ENCODE results near the gene PLPP4. TPM values are rescaled to one million over a fixed set of nuclear protein-coding genes. Genes with fewer than 3 reads are reported as not detected.

Gene PLPP4
- total RNA-seq, 4 donors from 2014 or later, result 0.54 to 2.7 TPM; not detected in 2

DNA sequence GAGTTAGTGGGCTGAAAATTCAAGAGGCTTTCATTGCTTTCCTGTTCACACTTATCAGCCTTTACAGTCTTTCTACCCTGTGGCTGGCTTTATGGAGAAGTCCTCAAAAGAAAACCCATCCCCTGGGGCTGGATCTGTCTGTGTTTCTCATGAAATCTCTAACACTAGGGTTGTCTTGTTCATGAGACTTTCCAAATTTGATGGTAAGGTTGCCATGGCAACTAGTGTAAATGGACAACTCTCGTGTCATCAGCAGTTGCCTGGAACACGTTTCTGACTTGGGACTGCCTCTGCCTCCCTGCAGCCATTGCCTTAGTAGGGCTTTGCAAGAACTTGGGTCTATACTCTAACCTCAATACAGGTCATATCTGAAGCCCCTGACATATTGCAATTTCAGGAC is 35.8 kb upstream of the PLPP4 start:
- TF ChIP-seq POLR2A (IDR thresholded peaks at IDR 0.05), result no peak
- TF ChIP-seq, protein P1, sequence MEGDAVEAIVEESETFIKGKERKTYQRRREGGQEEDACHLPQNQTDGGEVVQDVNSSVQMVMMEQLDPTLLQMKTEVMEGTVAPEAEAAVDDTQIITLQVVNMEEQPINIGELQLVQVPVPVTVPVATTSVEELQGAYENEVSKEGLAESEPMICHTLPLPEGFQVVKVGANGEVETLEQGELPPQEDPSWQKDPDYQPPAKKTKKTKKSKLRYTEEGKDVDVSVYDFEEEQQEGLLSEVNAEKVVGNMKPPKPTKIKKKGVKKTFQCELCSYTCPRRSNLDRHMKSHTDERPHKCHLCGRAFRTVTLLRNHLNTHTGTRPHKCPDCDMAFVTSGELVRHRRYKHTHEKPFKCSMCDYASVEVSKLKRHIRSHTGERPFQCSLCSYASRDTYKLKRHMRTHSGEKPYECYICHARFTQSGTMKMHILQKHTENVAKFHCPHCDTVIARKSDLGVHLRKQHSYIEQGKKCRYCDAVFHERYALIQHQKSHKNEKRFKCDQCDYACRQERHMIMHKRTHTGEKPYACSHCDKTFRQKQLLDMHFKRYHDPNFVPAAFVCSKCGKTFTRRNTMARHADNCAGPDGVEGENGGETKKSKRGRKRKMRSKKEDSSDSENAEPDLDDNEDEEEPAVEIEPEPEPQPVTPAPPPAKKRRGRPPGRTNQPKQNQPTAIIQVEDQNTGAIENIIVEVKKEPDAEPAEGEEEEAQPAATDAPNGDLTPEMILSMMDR (IDR thresholded peaks at IDR 0.05), result no peak
- 22 to 32% methylated on average over 2 of the region's 2 CpGs for WGBS, 2 donors
- no peaks in the 10 kb centered on the region for H3K4me1 ChIP-seq
- intact Hi-C loops (cut with DNase I), result no loop called here
- H3K27me3 ChIP-seq, result no peaks in the 10 kb centered on the region
- H3K27ac ChIP-seq, result no peak overlapping the region
- no peak overlapping the region for H3K4me3 ChIP-seq (replicated peaks in 1 of 3)
- H3K9me3 ChIP-seq, result no peaks in the 10 kb centered on the region
- DNase-seq, result no peak
- no peaks in the 10 kb centered on the region for H3K36me3 ChIP-seq

DNA sequence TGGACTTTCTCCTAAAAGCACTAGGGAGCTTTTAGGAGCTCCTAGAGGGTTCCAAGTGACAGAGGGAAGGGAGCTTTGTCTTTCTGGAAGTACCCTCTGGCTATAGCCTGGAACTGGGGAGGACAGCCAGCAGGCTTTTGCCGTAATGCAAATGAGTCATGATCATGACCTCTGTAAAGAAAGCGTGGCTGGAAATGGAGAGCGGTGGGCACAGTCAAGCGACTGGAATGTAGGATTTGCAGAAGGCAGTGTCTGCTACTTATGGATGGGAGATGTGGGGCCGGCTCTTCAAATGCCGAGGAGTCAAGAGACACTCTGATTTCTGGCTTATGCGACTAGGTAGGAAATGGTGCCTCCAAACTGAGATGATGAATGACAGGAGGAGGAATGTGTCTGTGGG is 34.6 kb upstream of the PLPP4 start:
- TF ChIP-seq, protein P1 (IDR thresholded peaks at IDR 0.05), result no peak
- no peak for TF ChIP-seq POLR2A (IDR thresholded peaks at IDR 0.05)
- Histone ChIP-seq H3K4me3 (replicated peaks in 1 of 3) (no peak overlapping the region), H3K27ac (no peak overlapping the region), H3K4me1 (no peaks in the 10 kb centered on the region), H3K36me3 (no peaks in the 10 kb centered on the region), H3K9me3 (no peaks in the 10 kb centered on the region), H3K27me3 (no peaks in the 10 kb centered on the region)
- DNase-seq, result no peak
- WGBS, 2 donors, result 85 to 87% methylated on average over 7 of the region's 7 CpGs
- intact Hi-C loops (cut with DNase I), result no loop called here

DNA sequence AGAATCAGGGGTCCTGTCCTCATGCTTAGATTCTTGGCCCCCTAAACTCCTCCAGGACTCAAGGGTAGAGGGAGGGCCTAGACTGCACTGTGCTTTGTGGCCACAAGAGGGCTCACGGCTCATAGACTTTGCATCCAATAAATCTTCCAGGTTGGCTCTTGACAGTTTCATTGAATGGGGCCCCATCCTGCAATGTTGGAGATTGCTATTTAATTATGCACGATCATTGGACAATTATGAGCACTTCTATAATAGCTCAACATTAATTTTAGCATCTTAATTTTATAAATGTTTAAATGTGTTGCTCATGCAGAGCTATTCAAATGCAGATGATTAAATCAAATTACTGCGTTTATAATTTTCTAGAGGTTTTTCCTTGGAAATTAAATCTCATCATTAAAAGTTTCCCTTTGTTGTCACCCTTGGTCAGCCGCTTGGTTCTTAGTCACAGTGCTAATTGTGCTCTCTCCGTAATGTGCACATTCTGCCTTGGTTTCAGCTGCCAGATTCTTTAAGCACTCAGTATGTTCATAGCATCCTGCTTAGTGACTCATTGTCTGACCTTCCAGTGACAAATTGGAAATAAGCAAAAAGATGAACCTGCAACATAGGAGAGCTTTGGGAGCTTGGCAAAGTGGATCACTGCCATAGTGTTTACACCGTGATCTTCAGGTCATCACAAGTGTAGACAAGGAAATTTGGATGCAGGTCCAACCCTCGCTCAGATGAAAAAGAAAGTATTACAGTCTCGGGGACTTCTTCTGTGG is 33.4 kb upstream of the PLPP4 start:
- intact Hi-C loops (cut with DNase I), result no loop called here
- Histone ChIP-seq H3K27ac (no peak overlapping the region), H3K9me3 (no peaks in the 10 kb centered on the region), H3K36me3 (no peaks in the 10 kb centered on the region), H3K27me3 (no peaks in the 10 kb centered on the region), H3K4me3 (replicated peaks in 1 of 3) (no peak overlapping the region), H3K4me1 (no peaks in the 10 kb centered on the region)
- 61 to 69% methylated on average over 8 of the region's 8 CpGs for WGBS, 2 donors
- TF ChIP-seq POLR2A (IDR thresholded peaks at IDR 0.05), result no peak
- TF ChIP-seq, protein P1 (IDR thresholded peaks at IDR 0.05), result peak; percentile 43 to 86 (median 68)
- DNase-seq, result peak; percentile 36 to 54

DNA sequence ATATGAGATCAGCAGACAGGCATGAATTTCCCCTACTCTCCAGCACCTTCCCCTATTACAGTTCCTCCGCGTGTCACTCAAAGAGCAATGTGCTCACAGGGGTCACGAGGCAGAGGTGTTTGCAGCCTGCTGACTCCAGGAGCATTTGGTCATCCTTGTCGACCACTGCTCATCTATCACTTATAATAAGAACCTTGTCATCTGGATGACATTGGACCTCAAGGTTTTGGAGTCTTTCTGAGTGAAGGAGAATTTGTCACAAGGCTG is 32.9 kb upstream of the PLPP4 start:
- WGBS, 2 donors, result 80 to 90% methylated on average over 4 of the region's 4 CpGs
- Histone ChIP-seq H3K4me1 (no peaks in the 10 kb centered on the region), H3K36me3 (no peaks in the 10 kb centered on the region), H3K27ac (no peak overlapping the region), H3K9me3 (no peaks in the 10 kb centered on the region), H3K4me3 (replicated peaks in 1 of 3) (no peak overlapping the region), H3K27me3 (no peaks in the 10 kb centered on the region)
- intact Hi-C loops (cut with DNase I), result no loop called here
- DNase-seq, result no peak
- TF ChIP-seq, protein P1 (IDR thresholded peaks at IDR 0.05), result no peak
- TF ChIP-seq POLR2A (IDR thresholded peaks at IDR 0.05), result no peak

DNA sequence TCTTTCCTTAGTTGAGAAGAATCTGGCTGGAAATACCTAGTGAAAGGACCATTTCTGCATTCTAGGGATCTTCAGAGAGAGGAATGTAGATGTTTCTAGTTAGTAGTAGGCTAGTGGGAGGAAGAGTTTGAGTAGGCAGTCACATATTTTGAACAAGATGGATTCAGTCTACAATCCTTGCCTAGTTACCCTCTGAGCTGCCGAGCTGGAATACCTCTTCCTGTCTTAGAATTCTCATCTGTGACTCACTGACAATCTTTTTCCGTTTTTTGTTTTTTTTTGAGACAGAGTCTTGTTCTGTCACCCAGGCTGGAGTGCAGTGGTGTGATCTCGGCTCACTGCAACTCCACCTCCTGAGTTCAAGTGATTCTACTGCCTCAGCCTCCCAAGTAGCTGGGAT is 30.7 kb upstream of the PLPP4 start:
- WGBS, 2 donors, result 63 to 69% methylated on average over 3 of the region's 3 CpGs

More for the DNA sequence above, 30.7 kb upstream of the PLPP4 start:
- no peak overlapping the region for H3K4me3 ChIP-seq (replicated peaks in 1 of 3)
- no peaks in the 10 kb centered on the region for H3K4me1 ChIP-seq
- DNase-seq, result no peak
- no peak overlapping the region for H3K27ac ChIP-seq
- intact Hi-C loops (cut with DNase I), result no loop called here
- no peaks in the 10 kb centered on the region for H3K36me3 ChIP-seq
- H3K27me3 ChIP-seq, result no peaks in the 10 kb centered on the region
- no peaks in the 10 kb centered on the region for H3K9me3 ChIP-seq
- TF ChIP-seq, protein P1 (IDR thresholded peaks at IDR 0.05), result no peak
- TF ChIP-seq POLR2A (IDR thresholded peaks at IDR 0.05), result no peak
